T-helper 2 cell (primary cell): Measurements from ENCODE around the gene SPATA31C2.
"Not testable (repeated sequence)": the region's sequence is repeated elsewhere in the genome, so short reads cannot be mapped to it uniquely, and the experiment has no call there.

Experiments
- DNase-seq, 5 experiments: peaks; one replicate each; pipeline versions ENCODE4 v3.0.0 to v3.0.0-alpha.2; 2012 to 2022

Gene SPATA31C2

GRCh38 chr9:88123413-88123812 lies 14.9 kb downstream of the SPATA31C2 start:
- not testable (repeated sequence) for DNase-seq

GRCh38 chr9:88118121-88118520 lies 20.2 kb downstream of the SPATA31C2 start:
- not testable (repeated sequence) for DNase-seq

GRCh38 chr9:88114968-88115612 lies 23.2 kb downstream of the SPATA31C2 start:
- not testable (repeated sequence) for DNase-seq

GRCh38 chr9:88114283-88114967 lies 23.9 kb downstream of the SPATA31C2 start:
- not testable (repeated sequence) for DNase-seq

GRCh38 chr9:88113156-88114130 lies 24.8 kb downstream of the SPATA31C2 start:
- not testable (repeated sequence) for DNase-seq

GRCh38 chr9:88110026-88110425 lies 28.2 kb downstream of the SPATA31C2 start:
- no peak for DNase-seq

- peak in 1 of 5 experiments; percentile 7 for DNase-seq
Measured at GRCh38 chr9:88108779-88109178, 29.5 kb downstream of the SPATA31C2 start.

- peak in 1 of 5 experiments; percentile 46 for DNase-seq
Measured at GRCh38 chr9:88106492-88106891, 31.8 kb downstream of the SPATA31C2 start.

GRCh38 chr9:88092797-88093331 lies 45.4 kb downstream of the SPATA31C2 start:
- DNase-seq: no peak

GRCh38 chr9:88090151-88090581 lies 48.1 kb downstream of the SPATA31C2 start:
- no peak for DNase-seq

GRCh38 chr9:88087906-88088305 lies 50.4 kb downstream of the SPATA31C2 start:
- DNase-seq: no peak

GRCh38 chr9:88085476-88085875 lies 52.8 kb downstream of the SPATA31C2 start:
- no peak for DNase-seq

- DNase-seq: no peak
Measured at GRCh38 chr9:88084357-88085183, 53.7 kb downstream of the SPATA31C2 start.
